AG10803 (cell line): ENCODE data around the gene HK1.

ENCODE experiments used
- DNase-seq: peaks from one replicate; pipeline ENCODE4 v3.0.0; 2010; ENCODE audit warnings: low read depth
- H3K4me3 ChIP-seq: 2 replicates; pipeline ENCODE4 v1.5.1; 2011; ENCODE audit warnings: mild to moderate bottlenecking, low read length, control low read depth
- TF ChIP-seq, protein P1 (sequence below): conservative IDR thresholded peaks from 2 replicates; pipeline ENCODE4 v1.5.1; 2011; ENCODE audit warnings: mild to moderate bottlenecking, low read length, control low read depth, inconsistent platforms

HK1 gene

DNA sequence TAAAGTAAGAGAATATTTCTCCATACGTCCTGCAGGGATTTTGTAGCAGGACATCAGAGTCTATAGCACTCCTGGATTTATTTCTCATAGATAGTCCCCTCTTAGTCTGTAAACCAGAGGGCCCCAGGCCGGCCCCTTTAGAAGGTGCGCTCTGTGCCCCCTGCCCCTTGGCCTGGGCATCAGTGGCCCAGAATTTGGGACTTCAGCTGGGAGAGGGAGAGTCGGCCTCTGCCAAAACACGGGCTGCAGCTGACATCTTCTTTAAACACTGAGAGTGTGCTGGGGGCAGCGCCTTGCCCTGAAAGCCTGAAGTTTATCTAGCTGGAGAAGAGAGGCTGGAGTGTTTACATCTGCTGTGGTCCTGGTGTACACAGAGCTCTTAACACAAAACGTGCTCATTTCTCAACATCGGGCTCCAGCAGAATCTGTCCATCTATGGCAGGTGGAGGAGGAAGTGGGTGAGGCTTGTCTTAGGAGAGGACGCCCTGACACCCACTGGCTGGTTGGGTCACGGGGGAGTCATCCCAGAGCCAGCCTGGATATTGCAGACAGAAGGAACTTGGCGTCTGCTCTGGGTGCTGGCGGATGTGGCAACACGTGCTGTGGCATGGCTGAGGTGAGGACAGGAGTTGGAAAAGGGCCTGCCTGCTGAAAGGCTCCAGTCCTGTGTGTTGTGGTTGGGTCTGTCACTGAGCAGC lies 143.5 kb downstream of the HK1 start:
- no peak for DNase-seq
- TF ChIP-seq, protein P1, sequence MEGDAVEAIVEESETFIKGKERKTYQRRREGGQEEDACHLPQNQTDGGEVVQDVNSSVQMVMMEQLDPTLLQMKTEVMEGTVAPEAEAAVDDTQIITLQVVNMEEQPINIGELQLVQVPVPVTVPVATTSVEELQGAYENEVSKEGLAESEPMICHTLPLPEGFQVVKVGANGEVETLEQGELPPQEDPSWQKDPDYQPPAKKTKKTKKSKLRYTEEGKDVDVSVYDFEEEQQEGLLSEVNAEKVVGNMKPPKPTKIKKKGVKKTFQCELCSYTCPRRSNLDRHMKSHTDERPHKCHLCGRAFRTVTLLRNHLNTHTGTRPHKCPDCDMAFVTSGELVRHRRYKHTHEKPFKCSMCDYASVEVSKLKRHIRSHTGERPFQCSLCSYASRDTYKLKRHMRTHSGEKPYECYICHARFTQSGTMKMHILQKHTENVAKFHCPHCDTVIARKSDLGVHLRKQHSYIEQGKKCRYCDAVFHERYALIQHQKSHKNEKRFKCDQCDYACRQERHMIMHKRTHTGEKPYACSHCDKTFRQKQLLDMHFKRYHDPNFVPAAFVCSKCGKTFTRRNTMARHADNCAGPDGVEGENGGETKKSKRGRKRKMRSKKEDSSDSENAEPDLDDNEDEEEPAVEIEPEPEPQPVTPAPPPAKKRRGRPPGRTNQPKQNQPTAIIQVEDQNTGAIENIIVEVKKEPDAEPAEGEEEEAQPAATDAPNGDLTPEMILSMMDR: no peak
- H3K4me3 ChIP-seq: no peak overlapping the region

GRCh38 chr10:69422676-69423075 lies 144.4 kb downstream of the HK1 start:
- TF ChIP-seq, protein P1: no peak
- no peak for DNase-seq
- no peak overlapping the region for H3K4me3 ChIP-seq

DNA sequence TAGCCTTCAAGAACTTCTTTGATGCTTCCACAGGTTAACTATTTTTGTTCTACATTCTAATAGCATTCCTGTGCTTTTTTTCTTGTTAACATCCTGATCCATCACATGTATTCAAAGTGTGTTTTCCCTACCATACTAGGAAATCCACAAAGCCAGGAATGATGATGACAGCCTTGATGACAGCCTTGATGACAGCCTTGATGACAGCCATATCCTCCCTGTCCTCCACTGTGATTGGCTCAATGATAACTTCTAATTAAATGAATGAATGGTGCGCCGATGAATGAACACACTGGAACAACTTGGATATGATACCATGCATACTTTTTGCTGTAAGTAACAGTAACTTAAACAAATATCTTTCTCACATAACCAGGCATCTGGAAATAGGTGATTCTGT lies 146.7 kb downstream of the HK1 start:
- H3K4me3 ChIP-seq: no peak overlapping the region
- TF ChIP-seq, protein P1: no peak
- no peak for DNase-seq

GRCh38 chr10:69425511-69426298 lies 147.4 kb downstream of the HK1 start:
- TF ChIP-seq, protein P1: no peak
- no peak overlapping the region for H3K4me3 ChIP-seq
- DNase-seq: no peak

GRCh38 chr10:69426376-69426727 lies 148.1 kb downstream of the HK1 start:
- TF ChIP-seq, protein P1: no peak
- H3K4me3 ChIP-seq: no peak overlapping the region
- no peak for DNase-seq

DNA sequence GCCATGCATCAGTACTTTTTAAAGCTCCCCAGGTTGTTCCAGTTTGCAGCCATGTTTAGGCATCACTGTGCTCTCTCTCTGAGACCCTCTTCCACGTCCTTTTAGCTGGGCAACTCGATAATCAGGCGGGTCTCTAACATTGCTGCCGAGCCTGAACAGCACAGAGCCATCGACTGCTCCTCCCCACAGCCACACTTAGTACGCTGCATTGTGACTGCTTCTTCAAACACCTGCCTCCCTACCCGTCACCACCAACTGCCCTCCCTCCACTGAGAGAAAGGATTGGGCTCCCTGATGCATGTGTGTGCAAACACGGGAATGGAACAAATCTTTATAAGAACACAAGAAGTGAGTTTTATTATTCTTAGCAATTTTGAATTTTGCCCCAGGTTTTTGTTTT lies 149.9 kb downstream of the HK1 start:
- no peak overlapping the region for H3K4me3 ChIP-seq
- no peak for DNase-seq
- TF ChIP-seq, protein P1: no peak

GRCh38 chr10:69434169-69434568 lies 155.9 kb downstream of the HK1 start:
- H3K4me3 ChIP-seq: no peak overlapping the region
- TF ChIP-seq, protein P1: no peak
- no peak for DNase-seq
